NCI-H2107 treated with DMSO at 0.1 percent for 48 hours (cell line): ENCODE results near the gene PPIL6.

Source experiments
- DNase-seq: peaks from one replicate; lab custom pipeline; 2025; ENCODE audit not compliant: unreplicated experiment; lab: John Stamatoyannopoulos, UW

The PPIL6 gene

DNA sequence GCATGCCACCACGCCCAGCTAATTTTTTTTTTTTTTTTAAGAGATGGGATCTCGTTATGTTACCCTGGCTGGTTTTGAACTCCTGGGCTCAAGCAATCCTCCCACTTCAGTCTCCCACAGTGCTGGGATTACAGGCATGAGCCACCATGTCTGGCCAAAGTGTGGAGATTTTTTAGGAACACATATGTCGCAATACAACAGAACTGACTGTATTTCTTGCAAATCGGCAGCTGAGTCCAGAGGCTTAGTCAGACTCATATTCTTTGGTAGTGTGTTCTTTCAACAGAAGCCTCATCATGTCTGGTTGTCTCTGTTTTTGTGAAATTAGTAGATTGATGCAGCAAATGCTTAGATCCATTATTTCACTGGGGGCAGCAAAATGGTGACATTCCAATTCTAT is 34.2 kb downstream of the PPIL6 start:
- DNase-seq, result no peak

DNA sequence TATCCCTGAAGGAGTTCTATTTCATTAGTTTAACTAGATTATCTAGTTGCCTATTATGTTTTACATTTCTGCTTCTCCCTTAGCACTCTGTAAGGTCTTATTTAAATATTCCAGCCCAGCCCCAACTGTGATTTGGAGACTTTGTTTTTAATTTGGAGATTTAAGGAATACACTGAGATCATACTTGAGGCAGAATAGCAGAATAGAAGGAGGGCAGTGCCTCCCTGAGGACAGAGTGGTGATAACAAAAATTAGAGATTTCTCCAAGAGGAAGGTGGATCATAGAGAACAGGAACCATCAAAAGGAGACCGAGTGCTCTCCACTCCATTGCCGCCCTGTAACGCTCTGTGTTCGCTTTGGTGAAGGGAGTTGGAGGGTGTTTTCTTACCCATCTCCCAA is 43.4 kb downstream of the PPIL6 start:
- no peak for DNase-seq

DNA sequence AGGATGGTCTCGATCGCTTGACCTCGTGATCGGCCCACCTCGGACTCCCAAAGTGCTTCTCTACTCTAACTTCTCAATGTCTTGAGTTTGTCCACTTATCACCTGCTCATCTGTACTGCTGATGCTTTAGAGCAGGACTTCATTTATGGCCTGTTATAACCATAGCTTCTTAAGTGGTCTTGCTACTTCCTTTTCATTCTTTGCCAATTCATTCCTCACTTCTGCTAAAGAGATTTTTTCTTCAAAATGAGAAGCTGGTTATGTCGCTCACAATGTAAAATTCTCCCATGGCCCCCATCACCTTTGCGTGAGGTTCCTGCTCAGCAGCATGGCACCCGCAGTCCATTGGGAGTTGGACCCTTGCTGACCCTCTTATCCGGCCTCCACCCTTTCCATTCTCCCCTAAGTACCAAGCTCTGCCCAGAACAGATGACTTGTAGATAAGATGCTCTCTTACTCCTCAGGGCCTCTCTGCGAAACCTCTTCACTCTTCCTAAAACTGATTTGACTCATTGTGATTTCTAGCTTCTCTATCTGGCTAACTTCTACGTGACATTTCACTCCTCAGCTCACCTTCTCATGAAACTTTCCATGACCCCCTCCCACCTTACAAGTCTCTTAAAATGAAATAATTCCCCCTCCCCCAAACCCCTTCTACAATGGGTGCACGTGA is 44.2 kb downstream of the PPIL6 start:
- no peak for DNase-seq

DNA sequence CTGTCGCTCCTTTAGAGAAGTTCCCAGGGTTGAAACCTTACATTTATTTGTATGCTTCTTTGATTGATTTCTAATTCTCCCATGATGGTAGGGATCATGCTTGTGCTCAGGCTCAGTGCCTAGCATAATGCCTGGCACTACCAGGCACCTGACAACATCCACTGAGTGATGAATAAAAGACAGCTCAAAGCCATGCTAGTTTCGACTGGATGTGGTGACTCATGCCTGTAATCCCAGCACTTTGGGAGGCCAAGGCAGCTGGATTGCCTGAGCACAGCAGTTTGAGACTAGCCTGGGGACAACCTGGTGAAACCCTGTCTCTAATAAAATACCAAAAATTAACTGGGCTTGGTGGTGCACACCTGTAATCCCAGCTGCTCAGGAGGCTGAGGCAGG is 46.5 kb downstream of the PPIL6 start:
- DNase-seq, result no peak

DNA sequence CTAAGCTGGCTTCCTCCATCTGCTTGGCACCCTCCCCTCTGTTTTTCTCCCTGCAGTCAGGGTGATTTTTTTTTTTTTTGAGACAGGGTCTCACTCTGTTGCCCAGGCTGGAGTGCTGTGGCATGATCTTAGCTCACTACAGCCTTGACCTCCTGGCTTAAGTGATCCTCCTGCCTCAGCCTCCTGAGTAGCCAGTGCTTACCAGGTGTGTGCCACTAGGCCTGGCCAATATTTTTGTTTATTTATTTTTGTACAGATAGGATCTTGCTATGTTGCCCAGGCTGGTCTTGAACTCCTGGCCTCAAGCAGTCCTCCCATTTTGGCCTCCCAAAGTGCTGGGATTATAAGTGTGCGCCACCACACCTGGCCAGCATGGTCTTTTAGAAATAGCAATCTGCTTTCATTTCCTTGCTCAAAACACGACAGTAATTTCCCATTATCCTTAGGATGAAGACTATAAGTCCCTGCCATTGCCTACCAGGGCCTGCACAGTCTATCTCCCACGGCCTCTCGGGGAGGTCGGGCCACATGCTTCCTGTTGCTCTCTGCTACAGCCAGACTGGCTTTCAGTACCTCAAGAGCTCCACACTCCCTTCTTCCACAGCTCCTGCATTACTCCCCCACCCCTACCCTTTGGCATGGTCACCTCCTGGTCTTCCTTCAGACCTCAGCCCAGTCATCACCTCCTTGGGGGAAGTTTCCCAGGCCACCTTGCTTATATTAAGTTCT is 47.1 kb downstream of the PPIL6 start:
- DNase-seq, result no peak

DNA sequence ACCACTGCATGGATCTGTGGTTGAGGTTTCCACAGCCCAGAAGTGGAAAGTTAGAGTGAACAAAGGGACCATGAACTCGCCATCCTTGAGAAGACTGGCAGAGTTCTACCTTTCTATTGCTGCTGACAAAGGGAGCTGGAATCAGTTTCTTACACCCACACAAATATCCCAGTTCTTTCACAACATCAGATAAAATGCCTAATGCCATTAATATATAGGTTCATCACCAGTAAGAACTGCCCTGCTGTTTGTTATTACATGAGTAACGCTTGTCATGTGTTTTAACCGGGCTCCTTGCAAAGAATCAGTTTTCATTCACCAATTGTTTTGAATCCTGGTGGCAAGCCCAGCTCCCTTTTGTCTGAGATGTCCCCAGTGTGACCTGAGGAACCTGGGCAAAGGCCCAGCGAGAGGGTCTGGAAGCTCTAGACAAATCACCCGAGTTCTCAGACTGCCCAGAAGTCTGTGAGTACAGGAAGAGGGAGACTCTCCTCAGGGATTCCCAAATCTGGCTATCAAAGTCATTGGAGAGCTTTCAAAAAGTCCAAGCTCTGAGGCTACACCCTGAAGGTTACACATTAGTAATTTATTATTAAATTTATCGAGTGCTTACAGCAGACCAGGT is 50.7 kb downstream of the PPIL6 start:
- no peak for DNase-seq

DNA sequence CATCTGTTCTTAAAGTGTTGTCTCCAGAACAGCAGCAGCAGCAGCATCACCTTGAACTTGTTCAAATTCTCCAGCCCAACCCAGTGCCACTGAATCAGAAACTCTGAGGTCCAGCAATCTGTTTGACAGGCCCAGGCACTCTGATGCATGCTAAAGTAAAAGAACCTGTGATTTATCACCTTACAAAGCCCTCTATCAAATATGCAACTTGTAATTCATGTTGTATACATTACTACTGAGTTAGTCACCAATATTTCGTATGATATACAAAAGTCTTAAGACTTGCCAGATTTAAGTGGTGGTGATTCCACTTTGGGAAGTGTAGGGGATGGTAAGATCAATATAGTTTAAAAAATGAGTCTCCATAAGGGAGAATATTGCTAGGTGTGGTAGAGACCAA is 52.2 kb downstream of the PPIL6 start:
- no peak for DNase-seq

DNA sequence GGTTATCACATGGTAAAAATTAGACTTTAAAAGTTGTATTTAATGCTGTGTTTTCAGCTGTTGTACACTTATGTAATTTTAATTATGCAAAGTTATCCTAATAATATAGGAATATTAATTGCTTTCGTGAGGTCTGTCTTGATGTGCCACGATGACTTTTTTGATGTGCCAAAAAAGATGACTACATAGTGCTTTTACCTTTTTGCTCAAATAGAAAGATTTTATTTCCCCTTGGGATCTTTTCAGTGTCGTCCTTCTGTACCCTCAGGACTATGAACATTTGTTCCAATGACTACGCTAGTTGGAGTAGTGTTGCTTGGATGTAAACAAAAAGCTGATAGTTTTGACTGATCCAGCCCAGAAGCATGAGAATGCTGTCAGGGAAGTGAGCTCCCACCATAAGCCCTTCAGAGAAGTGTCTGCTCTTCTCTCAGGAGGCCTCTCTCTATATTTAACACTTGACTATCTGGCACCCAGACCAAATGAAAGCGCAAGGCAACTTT is 56.9 kb downstream of the PPIL6 start:
- no peak for DNase-seq

DNA sequence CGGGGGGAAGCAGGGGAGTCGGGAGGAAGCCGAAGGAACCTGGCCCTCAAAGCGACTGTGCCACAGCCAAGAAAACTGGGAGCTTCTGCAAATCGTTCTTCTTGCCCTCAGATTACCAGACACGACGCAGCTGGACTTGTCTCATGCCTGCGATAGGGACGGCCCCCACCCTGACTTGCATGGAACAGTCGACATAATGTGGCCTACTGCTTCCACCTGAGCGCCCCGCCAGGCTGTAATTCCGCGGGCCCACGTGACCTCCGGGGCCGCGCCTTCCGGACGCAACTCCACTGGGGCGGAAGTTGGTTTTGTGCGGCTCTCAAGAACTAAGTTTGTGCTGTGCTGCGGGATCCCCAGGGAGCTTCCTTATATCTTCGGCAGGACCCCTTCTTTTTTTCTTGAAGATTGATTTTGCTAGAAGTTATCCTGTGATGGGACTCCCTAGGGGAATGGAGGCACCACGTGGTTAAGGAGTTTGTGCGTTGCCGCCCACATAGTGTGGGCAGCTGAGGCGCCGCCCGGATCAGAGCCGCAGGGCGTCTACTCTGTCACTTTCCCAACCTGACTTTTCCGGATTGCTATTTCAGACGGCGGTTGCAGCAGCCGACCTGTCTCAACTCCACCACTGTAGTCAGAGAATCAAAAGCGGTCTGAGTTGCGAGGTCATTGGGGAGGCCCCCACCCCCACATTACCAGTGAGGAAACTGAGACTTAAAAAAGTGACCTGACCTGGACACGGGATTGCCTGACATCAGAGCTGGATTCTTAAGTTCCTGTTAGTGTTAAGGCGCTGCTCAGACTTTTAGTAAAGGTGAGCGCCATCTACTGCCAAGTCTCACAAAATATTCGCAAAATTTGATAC is 57.6 kb downstream of the PPIL6 start:
- peak; percentile 95 for DNase-seq

DNA sequence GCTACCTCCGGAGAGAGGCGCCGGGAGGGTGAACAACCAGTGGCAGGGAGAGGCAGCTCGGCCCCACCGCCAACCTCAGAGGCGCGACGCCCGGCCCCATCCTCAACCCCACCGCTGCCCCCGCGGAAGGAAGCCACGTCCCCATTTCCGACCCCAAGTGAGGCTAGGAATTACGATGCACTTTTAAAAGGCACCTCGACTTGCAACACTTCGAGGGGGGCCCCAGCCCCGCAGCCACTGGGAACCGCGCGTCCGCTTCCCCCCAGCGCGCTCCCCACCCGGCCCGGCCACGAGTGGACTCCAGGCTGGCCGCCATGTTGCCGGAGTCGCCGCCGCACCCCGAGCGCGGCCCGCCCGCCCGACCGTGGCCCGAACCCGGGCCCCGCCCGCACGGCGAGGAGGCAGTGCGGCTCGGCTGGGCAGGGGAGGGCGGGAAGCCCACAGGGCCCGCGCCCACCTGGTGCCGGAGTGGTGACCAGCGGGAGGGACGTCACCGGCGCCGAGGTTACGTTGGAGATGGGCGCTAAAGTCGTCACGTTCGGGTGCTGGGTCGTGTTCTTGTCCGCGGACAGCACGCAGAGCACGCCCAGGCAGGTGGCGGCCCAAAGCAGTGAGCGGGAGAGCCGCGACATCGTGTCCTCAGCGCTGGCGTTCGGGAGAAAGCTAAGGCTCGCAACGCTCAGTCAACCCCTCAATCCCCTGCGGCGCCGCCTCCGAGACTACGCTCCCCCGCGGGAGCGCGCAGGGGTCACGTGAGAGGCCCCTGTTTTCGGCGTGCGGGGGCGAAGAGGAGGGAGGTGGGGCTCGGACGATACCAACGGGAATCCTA is 58.5 kb downstream of the PPIL6 start, which contains the start of gene CD164:
Gene CD164 (minus strand): TSS at position 721 of the 829 bp plus-strand sequence. CDS start 89 bp downstream, at position 632.
- DNase-seq, result peak; percentile 84

DNA sequence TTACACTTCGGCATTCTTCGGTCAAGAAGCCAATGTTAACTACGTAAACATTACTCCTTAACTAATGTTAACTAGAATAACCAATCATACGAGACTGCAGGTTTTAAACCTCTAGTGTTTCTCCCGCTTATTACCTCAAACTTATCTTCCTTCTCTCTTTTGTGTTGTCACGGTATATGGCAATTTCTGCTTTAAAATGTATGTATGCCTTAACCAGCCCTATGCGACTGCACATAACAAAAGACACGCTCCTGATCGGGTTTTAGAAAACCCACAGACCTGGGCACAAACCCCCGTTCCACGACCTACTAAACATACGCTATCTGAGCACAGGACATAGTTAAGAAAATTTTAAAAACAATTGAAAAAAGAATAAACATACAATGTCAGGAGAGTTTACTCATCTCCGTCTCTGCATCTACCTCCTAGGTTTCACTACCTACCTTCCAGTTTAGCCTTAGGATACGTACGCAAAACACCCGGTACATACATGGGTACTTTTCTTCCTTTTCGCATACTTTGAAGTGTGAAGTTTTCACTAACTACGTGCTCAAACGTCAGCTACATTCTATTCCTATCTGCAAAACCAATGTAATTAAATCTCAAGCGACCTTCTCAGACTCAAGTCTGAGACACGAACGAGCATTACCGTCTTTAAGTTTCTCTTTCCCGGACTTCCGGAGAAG is 59.2 kb downstream of the PPIL6 start:
- DNase-seq, result peak; percentile 61

DNA sequence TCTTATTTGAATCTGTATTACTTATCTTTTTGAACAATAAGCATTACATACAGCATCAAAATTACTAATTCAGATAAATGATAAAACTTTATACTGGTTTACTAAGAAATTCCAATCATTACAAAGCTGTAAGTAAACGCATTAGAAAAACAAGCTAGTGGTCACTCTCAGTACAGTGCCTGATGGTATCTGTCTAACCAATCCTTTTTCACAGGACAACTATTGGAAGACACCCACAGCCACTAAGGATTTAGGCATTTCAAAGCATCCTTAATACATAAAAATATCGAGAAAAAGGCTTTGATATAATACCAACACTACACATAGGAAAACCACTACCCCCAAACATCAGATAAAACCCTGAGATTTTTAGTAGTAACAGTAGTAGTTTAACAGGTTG is 60.7 kb downstream of the PPIL6 start:
- DNase-seq, result no peak

DNA sequence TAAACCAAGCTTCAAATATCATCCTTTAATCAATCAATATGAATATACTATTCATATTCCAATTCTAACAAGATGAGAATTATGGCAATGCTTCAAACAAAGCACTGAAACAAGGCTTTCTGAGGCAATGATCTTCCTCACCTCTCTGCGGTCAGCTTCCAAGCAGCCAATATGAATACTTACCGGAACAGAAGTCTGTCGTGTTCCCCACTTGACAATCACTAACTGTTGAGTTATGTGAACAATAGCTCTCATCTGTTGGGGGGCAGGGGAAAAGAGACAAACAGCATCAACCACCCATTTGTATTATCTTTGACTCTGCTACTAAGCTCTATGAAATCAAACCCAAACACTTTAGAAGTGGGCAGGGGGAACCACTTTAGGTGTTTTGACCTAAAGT is 62.7 kb downstream of the PPIL6 start:
- no peak for DNase-seq

DNA sequence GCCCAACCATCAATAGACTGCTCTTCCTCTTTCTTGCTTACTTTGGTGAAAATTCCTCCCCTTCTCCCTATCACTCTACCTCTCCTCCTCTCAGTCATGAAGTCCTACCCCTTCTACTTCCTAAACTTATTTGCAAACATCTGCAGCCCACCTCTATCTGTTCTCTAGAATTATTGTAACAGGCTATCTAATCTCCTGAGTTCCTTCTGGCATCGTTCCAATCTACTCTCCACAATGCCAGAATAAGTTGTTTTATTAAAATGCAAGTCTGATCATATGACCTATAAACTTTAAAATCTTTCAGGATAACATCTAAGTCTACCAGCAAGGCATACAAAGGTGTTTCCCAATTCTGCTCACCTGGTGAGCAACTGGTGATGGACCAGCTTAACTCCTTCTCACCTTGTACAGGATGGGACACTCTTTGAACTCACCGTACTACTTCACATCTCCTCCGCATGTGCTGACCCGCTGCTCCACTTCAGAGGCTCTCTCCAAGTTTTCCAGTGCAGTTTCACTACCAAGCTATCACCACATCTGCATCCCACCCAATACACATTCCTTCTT is 66.0 kb downstream of the PPIL6 start:
- no peak for DNase-seq

DNA sequence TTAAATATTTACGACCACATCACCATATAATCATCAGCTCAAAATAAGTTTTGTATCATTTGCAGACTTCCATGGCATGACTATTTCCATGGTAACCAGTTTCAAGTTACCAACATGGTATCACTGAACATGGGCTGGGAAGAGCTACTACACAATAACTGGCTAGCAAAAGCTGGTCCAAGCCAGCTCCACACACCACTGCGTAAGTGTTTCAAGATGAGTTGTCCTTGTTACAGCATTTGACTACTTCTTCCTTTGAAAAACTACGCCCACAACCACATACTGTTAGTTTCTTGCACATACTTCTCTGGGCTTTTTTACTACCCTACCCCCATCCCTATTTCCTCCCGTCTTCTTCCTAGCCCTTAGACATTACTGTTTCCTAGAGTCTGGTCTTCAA is 66.7 kb downstream of the PPIL6 start:
- no peak for DNase-seq

DNA sequence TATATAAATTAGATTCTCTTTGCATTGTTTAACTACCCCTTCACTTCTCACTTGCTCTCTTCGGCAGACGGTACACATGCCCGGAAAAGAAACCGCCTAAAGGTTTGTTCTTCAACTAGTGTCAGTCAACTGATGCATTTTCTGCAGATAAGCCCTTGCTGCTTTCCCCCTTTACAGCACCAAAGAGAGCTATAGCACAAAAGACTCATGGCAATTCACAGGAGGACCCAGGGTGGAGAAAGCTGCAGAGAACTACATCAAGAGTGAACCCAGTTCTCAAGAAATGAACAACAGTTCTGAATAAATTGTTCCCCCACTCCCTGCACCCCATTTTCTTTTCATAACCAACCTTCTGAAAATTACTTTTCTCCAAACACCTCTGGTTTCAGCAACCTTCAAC is 67.1 kb downstream of the PPIL6 start:
- no peak for DNase-seq

DNA sequence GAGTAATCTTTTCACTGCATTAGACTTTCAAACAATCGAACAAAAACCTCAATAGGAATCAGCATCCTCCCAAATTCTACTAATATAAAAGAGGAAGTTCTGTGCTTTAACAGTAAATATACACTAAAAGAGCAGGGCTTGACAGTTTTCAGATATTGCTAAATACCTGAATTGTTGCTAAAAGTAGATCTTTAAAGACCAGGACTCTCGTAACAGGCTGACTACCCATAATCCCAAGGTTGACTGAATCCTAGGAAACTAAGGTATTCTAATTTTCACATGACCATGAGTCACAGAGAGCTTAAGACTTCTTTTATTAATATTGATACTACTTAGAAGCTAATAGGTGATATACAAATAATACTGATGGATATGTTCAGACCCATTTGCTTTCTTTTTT is 68.3 kb downstream of the PPIL6 start:
- DNase-seq, result no peak

DNA sequence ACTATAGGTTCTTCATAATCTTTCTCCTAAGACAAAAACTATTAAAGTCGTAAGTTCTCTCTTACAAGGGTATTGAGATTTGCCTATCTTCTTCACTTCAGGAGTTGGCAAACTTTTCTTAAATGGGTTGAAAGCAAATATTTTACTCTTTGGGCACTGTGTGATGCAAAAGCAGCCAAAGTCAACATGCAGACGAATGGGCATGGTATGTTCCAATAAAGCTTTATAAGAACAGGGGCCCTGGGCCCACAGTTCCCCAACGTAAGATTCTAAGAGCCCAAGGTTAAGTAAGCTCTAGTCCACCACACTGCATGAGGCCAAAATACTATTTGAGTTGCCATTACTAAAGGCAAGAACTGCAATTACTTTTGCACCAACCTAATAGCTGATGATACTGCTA is 69.6 kb downstream of the PPIL6 start:
- no peak for DNase-seq

DNA sequence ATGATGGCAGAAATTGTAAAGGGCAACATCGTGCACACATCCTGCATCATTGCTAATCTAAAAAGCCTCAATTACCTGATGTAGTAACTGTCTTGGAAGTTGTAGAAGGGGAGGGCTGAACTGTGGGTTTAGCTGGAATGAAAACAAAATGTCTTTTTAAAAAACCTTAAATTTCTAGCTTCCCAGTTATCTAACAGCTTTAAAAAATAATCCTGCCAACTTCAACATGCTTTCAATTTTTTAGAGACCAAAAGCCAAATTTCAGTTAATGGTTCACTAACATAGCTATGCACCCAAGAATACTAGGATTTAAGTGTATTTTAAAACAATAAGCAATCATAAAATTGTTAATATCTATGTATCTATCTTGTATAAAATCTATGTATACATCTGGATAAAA is 70.1 kb downstream of the PPIL6 start:
- no peak for DNase-seq
